Adipose tissue (tissue), 3 donors: ENCODE measurements around the gene POMC. TPM values are rescaled to one million over a fixed set of nuclear protein-coding genes. Genes with fewer than 3 reads are reported as not detected.
"Not testable (repeated sequence)": the region's sequence is repeated elsewhere in the genome, so short reads cannot be mapped to it uniquely, and the experiment has no call there.

Source experiments
- H3K27ac ChIP-seq: one replicate; pipeline ENCODE4 v1.5.1; 2013; ENCODE audit warnings: low read depth, low read length
- WGBS, 3 donors: extraction: QIAGEN DNeasy Blood & Tissue Kit; methylation state at CpG; one replicate each; pipeline ENCODE4 v1.1.7; 2013; 5-methylcytosine and 5-hydroxymethylcytosine counted together
- polyA plus RNA-seq, 3 donors: library from polyadenylated mRNA; stranded (reverse); fragments of 200-250 nt; gene quantifications; one replicate each; pipeline ENCODE4 v1.2.3, GENCODE V29; 2013
- donor health status: healthy with polysubstance abuse.
- donor health status: Bipolar disorder and iron deficiency.
- donor health status: healthy.

Gene POMC
- polyA plus RNA-seq, 3 donors, result 5.5 to 9.8 (median 6.5) TPM

DNA sequence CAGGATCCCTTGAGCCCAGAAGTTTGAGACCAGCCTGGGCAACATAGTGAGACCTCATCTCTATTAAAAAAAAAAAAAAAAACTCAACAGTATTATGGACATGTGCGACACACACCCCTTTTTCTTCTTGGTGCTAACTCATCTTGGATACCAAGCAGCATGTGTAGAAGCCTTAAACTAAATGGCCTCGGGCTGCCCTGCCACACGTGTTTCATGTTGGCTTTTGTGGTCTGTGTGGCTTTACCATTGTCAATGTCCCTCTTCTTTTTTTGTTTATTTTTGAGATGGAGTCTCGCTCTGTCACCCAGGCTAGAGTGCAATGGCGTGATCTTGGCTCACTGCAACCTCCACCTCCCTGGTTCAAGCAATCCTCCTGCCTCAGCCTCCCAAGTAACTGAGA is 17.4 kb downstream of the POMC start:
- WGBS, 3 donors, result 88 to 94% (median 92%) methylated on average over 5 of the region's 5 CpGs
- not testable (repeated sequence) for H3K27ac ChIP-seq

DNA sequence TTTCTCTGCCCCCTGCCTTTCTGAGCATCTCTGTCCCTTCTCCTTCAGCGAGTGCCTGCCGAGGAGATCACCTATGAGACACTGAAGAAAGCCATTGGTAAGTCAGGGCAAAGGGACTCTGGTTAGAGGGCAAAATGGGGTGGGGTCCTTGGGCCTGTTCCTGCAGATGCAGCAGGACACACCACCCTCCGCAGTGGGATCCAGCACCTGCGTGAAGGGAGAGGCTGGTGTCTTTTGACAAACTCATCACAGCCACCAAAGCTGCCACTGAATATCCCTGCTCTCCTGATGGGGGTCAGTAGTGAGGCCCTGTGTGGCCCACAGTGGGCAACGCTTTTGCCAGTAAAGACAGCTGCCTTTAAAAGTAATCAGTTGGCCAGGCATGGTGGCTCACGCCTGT is 18.7 kb downstream of the POMC start:
- WGBS, 3 donors, result 93 to 96% (median 95%) methylated on average over 6 of the region's 6 CpGs

DNA sequence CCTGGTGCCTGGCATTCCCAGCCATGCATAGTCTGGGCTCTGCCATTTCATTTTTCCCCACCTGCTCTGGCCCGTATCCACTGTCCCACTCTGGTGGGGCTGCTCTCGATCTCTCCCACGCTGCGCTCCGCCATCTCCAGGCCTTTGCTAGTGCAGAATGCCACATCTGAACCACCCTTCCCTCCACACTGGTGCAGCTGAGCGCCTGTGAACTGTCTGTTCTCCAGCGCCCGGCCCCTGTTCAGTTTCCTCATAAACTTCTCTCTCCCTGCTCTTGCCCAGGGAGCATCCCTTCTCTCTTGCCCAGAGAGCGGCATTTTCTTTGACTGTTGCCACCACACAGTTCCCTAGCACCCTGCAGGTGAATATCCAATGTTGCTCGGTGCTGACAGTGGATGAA is 21.5 kb downstream of the POMC start:
- WGBS, 3 donors, result 93 to 96% (median 94%) methylated on average over 10 of the region's 10 CpGs
- H3K27ac ChIP-seq, result no peak overlapping the region

More for the DNA sequence above, 18.7 kb downstream of the POMC start:
- H3K27ac ChIP-seq, result no peak overlapping the region

DNA sequence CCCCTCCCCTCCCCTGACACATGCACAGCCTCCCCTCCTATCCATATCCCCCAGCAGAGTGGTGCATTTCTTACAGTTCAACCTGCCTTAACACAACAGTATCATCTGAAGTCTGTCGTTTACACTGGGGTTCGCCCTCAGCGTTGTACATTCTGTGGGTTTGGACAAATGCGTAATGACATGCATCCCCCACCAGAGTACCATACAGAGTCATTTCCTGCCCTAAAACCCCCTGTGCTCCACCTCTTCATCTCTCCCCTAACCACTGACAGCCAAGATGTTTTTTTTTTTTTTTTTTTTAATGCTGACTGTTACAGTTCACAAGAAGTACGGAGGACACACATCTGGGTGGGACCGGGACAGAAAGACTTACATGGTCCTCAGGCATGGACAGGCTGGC is 22.6 kb downstream of the POMC start:
- 77 to 87% (median 77%) methylated on average over 6 of the region's 6 CpGs for WGBS, 3 donors
- no peak overlapping the region for H3K27ac ChIP-seq

DNA sequence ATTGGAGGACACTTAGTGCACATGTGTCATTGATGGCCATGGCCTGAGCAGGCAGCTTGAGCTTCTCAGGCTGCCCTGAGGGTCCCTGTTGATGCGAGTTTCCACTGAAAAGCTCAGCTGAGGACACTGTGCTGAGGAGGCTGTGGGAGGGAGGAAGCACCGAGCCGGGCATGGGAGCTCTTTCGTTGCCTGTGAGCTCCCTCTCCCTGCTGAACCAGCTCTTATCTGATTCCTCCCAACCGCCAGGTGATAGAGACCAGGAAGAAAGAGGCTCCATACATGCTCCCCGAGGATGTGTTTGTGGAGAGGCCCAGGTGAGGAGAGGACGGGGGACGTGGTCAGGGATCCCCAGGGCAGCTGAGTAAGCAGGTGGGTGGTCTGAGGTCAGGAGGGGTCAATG is 27.3 kb downstream of the POMC start:
- H3K27ac ChIP-seq, result no peak overlapping the region
- WGBS, 3 donors, result 55 to 82% (median 81%) methylated on average over 8 of the region's 8 CpGs

DNA sequence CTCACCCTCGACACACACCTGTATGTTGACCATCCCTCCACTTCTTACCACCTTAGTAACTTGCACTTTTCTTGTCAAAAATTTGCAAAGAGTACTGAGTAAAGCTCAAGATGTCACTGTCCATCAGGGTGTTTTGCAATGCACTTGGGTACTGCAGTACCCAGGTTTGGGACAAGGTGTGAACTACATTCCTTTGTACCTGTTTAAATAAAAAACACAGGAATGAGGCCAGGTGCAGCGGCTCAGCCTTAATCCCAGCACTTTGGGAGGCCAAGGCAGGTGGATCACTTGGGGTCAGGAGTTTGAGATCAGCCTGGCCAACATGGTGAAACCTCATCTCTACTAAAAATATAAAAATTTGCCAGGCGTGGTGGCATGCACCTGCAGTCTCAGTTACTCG is 27.8 kb downstream of the POMC start:
- WGBS, 3 donors, result 84 to 96% (median 93%) methylated on average over 4 of the region's 4 CpGs

DNA sequence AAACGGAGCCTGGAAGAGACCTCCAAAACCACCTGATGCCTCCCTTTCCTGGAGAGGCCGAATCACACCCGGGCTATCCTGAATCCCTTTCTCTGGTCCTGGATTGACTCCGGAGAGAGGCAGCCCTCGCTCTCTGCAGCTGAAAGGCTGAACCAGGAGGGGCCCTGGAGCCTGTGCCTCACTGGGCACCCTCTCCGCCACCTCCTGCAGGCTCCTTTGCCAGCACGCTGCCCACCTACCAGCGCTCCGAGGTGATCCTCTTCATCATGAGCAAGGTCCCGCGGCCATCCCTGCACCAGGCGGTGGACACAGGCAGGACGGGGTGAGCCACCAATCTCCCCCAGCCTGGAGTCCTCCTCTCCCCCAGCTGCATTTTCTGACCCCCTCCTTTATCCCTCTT is 35.7 kb downstream of the POMC start:
- H3K27ac ChIP-seq, result no peak overlapping the region
- WGBS, 3 donors, result 86 to 93% (median 91%) methylated on average over 13 of the region's 13 CpGs

More for the DNA sequence above, 27.8 kb downstream of the POMC start:
- not testable (repeated sequence) for H3K27ac ChIP-seq

DNA sequence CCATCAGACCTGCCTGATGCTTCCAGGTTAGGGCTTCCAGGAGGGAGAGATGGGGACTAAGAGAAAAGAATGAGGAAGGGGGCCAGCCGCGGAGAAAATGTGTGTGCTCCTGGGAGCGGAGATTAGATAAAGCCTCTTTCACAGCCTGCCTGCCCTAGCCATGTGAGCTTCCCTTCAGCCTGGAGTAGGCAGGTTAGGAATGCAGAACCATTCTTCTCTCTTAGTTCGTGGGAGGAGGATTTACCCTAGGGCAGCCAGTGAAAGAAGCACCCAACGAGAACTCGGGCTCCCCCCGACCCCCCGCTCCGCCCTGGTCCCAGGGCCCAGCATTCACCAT is 36.1 kb downstream of the POMC start:
- no peak overlapping the region for H3K27ac ChIP-seq
- 41 to 50% (median 45%) methylated on average over 9 of the region's 9 CpGs for WGBS, 3 donors

DNA sequence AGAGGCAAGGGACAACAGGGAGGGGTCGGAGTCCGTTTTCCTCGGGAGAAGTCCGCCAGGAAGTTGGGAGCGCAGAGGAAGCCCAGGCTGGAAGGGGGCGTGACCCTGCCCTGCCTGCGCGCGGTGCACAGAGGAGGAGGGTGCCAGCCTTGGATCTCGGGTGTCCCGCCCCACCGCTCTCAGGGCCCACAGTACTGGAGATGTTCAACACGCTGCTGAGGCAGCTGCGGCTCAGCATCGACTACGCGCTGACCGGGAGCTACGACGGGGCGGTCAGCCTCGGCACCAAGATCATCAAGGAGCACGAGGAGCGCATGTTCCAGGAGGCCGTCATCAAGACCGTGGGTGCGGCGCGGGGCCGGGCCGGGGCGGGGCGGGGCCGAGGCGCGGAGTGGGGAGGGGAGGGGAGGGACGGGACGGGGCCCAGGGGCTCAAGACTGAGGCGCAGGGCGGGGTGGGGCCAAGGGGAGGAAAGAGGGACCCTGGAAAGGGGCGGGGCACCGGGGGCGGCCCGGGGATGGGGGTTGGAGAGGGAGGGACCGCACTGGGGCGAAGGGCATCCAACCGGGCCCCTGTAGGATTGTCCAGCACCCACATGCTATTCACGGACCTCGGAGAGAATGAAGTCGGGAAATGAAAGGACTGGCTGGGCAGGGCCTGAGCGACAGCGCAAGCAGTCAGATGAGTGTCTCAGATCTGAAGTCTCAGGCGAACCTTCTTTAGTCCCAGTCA is 36.6 kb downstream of the POMC start:
- no peak overlapping the region for H3K27ac ChIP-seq
- 11 to 14% (median 12%) methylated on average over 39 to 51 of the region's 53 CpGs for WGBS, 3 donors

DNA sequence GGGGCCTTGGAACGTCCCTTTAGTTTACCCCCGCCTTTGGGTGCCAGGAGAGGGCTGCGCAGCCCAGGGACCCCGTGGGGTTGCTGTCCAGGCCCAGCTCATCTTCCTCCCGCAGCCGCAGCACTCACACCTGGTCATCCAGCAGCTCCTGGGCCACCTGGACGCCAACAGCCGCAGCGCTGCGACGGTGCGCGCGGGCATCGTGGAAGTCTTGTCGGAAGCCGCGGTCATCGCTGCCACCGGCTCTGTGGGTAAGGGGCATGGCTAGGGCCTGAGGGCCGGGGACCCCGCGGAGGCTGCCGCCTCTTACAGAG is 37.2 kb downstream of the POMC start:
- H3K27ac ChIP-seq, result no peak overlapping the region
- 57 to 69% (median 67%) methylated on average over 24 of the region's 24 CpGs for WGBS, 3 donors

DNA sequence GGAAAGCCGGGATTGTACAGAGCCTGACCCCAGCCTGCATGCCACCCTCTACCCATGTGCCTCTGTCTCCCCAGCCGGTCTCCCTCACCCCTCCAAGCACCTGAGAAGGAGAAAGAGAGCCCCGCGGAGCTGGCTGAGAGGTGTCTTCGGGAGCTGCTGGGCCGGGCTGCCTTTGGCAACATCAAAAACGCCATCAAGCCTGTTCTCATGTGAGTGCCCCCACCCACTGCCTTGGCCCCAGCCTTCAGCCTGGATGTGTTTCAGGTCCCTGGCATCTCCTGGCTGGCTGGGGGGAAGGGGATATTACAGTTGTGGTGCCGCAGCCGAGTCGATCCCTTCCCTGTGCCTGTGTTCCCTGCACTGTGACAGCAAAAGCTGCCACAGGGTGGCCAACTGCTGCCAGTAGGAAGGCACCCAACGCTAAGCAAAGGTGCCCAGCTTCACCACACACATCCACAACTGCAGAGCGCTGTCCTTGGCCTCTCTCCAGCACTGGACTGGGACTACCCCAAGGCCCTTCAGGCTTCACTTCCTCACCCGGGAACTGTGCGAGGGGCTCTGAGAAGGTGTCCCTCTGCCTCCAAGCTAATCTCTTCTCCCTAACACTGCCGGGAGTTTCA is 38.4 kb downstream of the POMC start:
- WGBS, 3 donors, result 83 to 92% (median 87%) methylated on average over 15 of the region's 15 CpGs
- H3K27ac ChIP-seq, result no peak overlapping the region

DNA sequence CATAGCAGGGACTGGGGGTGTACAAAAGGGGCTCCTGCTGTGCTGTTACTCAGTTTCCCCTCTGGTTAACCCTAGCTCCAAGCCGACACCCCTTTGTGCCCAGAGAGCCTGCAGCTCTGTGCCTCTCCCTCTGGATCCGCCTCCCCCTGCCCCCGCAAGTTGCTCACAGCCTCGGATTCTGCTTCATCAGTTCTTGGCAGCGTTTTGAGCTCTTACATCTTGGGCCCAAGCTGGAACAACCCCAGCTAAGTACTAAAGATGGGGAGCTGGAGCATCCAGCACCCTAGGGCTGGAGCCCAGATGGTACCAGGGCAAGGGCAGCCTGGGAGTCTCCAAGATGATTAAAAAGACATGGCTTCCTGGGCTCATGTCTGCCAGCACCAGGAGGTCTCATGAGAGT is 40.7 kb downstream of the POMC start:
- 61 to 65% (median 62%) methylated on average over 5 of the region's 5 CpGs for WGBS, 3 donors
- no peak overlapping the region for H3K27ac ChIP-seq

DNA sequence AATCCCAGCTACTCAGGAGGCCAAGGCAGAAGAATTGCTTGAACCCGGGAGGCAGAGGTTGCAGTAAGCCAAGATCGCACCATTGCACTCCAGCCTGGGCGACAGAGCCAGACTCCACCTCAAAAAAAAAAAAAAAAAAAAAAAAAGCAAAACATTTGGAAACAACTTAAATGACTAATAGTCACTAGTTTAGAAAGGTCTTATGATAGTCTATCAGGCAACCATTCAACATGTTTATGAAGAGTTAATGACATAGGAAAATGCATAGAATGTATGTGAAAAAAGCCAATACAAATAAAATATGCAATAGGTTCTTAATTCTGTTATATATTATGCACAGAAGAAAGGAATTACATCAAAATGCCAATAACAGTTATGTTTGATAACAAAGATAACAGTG is 41.3 kb downstream of the POMC start:
- H3K27ac ChIP-seq, result not testable (repeated sequence)
- 71 to 88% (median 72%) methylated on average over 3 of the region's 3 CpGs for WGBS, 3 donors

DNA sequence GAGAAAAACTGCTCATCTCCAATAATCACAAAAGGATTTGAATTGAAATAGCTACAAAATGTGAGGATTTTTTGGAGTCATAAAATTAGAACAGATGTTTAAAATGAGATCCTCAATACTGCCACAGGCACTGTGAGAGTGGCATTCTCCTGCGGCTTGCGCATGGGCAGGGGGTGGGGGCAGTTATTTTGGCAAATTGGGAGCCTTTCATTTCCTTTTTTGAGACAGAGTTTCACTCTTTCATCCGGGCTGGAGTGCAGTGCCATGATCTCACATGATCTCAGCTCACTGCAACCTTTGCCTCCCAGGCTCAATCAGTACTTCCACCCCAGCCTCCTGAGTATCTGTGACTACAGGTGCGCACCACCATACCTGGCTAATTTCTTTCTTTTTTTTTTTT is 42.4 kb downstream of the POMC start:
- WGBS, 3 donors, result 83 to 95% (median 90%) methylated on average over 4 of the region's 4 CpGs
- no peak overlapping the region for H3K27ac ChIP-seq

DNA sequence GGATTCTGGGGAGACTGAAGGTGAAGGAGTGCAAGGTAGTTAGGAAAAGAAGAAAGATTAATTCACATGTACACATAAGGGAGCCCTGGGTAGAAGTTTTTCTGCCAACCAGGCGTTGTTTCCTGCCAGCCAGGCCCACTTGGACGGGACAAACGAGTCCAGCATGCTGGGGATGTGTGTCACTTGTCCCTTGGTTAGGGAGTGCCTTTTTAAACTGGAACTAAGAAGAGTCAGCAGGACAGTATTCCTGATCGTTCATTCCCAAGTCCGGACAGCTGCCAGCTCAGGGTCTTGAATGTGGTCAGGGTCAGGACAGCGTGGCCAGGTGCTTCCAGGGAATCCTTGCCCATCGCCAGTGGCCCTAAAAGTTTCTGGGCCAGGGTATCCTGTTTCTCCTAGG is 43.2 kb downstream of the POMC start:
- no peak overlapping the region for H3K27ac ChIP-seq
- WGBS, 3 donors, result 86 to 90% (median 89%) methylated on average over 7 of the region's 7 CpGs

DNA sequence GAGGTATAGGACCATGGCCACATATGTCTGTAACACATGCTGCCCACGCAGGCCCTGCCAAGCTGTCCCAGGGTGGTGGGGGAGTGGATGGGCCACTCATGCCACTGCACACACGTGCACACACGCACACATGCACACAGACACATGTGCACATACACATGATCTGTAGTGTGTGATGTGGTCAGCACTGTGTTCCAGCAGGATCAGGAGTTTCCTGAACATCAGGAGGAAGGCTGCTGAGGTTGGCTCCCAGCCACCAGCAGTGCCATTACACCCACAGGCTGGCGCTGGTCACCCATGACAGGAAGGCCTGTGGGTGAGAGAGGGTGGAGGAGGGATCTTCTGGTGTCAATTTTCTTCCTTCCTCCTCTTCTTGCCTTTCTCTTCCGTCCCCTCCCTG is 44.7 kb downstream of the POMC start:
- WGBS, 3 donors, result 61 to 91% (median 68%) methylated on average over 5 of the region's 5 CpGs
- no peak overlapping the region for H3K27ac ChIP-seq

DNA sequence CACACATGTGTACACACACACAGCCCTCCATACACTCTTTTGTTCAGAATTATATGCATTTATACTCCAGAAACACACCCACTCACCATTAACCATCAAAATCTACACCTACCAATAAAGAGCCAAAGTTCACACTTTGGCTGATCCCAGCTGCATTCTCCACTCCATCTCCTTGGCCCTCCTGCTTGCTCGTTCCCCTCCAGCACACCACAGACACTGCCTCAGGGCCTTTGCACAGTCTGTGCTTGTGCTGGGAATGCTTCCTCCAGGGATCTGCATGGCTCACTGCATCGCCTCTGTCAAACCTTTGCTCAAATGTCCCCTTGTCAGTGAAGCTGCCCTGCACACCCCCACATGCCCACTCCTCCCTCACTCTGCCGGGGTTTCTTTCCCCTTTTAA is 46.0 kb downstream of the POMC start:
- no peak overlapping the region for H3K27ac ChIP-seq
- WGBS, 3 donors, result 92 to 96% (median 95%) methylated on average over 3 of the region's 3 CpGs

DNA sequence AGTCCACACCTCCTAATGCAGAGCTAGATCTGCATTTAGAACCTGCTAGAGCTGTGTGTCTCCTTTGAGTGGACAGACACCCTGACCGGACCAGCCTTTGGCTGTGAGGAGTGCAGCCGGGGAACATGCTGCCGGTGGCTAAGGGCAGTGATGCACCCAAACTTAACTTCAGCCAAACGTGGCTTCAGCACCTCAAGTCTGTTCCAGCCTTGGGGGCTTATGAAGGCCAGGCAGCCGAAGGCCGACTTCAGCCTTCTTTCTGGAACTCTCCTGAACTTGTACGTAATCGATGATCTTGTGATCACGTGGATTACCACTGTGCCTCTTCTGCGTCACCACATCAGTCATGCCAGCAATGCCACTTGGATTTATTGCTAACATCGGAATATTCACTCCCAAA is 49.1 kb downstream of the POMC start:
- no peak overlapping the region for H3K27ac ChIP-seq
- WGBS, 3 donors, result 89 to 91% (median 89%) methylated on average over 11 of the region's 11 CpGs

DNA sequence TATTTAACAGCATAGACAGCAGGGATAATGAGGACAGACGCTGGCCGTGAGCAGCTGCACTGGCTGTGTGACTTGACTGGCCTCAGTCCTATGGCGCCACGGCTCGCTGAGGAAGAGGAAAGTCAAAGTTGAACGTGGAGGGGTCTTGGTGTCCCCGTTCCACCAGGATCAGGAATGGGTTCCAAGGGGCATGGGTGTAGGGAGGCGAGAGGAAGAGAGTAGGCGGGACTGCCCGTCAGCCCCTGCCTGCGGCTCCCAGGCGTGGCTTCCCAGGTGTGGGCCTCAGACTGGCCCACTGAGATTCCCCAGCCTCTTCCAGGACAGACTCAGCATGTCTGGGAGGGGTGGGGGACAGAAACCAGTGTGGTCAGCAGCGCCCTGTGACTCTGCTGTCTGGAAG is 51.4 kb downstream of the POMC start:
- no peak overlapping the region for H3K27ac ChIP-seq
- WGBS, 3 donors, result 88 to 93% (median 92%) methylated on average over 13 of the region's 13 CpGs

DNA sequence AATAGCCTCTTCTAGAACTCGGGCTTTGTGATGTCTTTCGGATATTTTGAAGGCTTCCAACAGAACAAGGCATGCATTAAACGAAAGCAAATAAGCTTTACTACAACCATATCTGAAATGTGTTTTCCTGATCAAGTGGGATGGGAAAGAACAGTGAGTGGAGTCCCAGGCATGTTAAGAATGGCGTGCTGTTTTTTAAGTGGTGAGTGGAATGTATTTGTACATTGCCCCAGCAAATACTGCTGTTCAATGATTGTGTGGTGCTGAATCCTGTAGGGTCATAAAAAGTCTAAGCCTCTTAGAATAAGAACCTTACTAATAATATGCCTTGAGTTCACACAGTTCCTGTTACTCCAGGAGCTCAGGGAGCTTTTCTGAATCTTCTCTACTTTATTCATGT is 52.5 kb downstream of the POMC start:
- WGBS, 3 donors, result 88 to 96% (median 89%) methylated on average over 4 of the region's 4 CpGs
- H3K27ac ChIP-seq, result no peak overlapping the region
